GM18508 (cell line): ENCODE measurements around the gene ADAMTS17.

ENCODE experiments used
- ATAC-seq: cut with Tn5 transposase; IDR thresholded peaks from one replicate; pipeline ENCODE4 v1.9.1; 2021; ENCODE audit warnings: moderate number of reproducible peaks; ENCODE audit not compliant: insufficient read depth, unreplicated experiment

Gene ADAMTS17

DNA sequence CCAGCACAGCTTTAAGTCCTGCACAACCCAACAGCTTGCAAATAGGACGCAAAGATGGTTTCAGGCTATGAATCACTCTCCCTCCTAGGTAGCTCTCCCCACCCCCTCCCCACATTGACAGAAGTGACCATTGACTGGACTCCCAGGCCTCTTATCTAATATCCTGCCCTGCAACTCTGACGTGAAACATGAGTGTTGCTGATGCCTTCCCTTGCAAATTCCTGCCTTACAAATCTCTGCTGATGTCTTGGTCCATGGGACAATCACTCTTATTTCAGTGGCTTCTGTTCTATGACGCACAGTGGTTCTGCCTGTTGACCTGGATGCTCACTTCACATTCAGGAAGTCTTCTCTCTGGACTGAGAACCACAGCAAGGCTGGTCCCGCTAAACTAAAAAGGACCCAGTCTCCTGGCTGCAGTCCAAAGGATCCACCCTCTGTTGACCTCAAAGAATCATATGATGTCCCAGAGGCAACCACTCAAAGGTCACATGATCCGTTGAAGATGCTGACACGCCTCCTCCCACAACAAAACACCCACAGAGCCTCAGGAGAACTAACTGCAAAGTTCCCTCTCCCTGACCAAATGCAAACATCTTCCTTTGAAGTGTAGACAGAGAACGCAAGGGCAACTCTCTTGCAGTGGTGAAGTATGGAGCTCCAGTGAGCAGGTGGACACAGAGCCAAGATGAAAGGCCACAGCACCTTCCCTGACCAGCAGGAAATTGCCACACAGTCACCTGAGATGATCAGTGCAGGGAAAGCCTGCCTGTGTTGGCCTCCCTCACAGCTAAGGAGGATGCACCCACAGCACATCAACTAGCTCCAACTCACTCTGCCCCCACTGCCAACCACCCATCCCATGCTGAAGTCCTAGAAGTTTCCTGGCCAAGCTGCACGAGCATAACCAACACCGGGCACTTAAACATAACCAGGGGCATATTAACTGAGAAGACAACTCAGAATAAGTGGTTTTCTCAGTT, 112.3 kb downstream of the ADAMTS17 start:
- no peak for ATAC-seq

DNA sequence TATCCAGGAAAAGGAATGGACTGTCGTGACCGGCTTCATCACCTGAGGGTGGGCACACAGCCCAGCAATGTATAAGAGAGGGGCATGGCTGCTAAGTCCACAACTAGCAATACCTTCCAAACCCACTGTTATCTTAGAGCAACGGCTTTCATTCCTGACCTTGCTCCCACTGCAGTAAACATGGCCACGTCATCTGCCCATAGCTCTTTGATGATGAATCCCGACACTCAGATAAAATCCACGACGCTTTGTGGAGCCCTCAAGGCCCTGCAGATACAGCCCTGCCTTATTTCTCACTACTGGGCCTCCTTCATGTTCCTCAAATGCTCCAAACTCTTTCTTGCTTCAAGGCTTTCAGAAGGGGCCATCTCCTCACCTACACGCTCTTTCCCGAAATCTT, 114.0 kb downstream of the ADAMTS17 start:
- no peak for ATAC-seq

DNA sequence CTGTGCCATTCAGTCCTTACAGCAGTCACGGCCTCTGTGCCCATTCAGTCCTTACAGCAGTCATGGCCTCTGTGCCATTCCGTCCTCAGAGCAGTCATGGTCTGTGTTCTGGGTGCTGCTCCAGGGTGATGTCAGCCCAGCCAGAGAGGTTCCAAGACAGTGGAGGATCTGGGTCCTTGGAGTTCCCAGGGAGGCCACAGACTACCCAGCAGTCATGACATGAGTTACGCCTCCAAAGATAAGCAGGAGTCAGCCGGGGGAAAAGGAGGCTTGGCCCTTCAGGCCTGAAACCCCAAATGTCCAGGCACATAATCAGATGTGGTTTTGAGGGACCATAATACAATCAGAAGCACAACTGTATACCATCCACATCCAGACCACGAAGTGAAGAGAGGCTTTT, 115.7 kb downstream of the ADAMTS17 start:
- ATAC-seq, result no peak

DNA sequence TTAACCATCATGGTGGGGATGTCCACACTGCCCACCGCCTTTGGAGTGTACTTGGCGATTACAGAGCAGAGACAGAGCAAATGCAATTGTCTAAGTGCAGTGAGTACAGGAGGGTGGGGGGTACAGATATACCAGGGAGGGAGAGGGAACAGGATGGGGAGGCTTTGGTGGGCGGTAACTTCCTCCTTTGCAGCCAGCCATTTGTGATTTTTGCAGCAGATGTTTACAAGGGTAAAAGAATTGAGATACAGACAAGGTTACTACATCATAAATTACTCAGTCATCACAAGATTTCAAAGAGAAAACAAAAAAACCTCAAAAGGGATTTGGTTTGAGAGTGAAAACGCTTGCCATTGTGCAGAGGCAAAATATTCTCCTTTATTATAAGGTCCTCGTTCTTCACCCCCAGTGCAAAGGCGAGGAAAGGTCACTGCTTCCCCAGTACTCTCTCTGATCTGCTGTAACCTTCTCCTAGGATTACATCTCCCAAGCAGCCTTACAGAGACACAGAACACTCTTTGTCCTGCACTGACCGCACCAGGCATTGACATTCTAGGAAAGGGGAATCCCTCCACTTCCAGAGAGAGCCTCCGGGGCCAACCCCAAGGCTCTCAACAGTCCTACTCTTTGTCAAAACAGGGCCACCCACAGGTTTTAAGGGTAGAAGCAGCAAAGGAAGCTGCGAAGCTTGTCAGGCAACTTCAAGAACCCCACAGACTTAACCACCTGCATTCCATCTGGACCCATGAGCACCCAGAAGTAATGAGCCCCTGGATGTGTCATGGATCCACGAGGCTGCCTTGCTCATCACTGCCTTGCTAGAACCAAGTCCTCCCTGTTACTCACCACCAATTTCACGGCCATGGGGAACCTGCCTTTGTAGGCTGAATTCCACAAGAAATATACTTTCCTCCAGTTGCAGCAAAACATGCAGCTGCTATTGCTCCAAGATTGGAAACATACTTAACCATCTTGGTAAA, 117.3 kb downstream of the ADAMTS17 start:
- no peak for ATAC-seq

DNA sequence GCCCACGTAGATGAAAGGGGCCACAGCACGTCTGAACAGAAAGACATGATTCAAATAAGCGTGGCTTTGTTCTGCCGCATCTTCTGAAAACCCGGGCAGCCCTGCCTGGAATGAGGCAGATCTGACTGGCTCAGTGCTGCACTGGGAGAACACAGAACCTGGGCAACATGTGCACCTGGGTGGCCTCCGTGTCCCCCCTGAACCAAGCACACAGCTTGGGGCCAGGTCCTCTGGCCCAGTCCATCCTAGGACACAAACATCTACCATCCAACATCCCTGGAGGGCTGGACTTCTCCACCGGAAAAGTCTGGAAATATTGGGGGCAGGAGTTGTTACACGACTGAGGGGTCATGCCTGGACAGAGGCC, 119.4 kb downstream of the ADAMTS17 start:
- ATAC-seq, result no peak

DNA sequence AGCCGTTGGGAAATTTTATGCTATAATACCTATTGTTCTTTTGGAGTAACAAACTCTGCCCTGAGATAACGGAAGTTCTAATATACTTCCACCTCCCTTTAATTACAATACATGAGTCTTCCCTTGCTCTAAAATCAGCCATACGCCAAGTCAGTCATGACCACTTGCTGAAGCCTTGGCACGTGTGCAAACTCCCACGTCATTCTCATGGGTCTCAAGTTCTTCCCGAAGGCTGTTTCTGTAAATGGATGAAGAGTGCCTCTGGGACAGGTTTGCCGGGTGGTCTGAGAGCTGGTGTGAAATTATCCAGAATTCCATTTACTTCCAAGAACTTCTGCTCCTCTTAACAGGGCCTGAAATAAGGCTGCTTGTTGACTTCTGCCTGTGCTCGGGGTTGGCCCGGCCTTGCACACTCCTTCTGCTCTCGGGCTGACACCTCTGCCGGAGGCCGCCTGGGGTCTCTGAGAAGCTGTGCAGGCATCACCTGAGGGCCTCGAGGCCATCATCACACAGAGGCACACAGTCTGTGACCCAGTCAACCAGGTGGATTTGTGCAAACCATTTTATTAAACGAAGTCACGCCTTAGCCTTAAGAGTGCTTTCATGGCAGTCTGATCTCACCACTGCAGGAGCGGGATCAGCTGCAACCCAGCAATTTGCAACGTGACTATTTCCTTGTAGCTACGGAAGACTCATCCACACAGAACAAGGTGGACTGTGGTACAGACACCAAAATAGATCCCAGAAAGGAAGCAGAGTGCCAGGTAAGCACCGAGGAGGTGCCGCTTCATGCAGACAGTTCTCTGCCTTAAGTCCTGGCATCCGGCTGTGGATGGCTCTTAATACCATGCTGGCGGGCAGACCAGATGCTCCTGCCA, 120.1 kb downstream of the ADAMTS17 start:
- ATAC-seq, result no peak

DNA sequence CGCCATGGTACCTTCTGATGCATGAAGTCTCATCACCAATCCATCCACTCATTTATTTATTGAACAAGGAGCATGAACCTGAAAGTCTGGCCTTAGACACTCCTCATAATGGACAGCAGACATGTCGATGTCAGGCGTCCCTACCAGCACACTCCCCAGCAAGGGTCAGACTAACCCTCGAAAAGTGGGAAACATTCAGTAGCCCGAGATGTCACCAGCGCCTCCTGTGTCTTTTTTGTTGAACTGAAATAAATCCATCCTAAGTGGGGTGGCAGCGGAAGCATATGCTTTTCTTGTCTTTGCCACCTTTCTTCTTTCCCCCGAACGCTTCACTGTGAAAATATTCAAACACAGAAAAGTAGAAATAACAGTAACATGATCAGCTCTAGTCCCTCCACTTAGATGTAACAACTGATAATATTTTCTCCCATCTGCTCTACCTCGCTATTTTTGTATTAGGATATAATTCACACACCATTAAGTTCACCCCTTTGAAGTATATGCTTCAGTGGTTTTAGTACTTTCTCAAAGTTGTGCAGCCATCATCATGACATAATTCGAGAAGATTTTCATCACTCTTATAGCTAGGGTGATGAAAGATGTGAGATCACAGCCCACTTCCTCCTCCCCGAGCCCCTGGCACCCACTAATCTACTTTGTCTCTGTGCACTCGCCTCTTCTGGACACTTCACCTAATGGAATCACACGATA, 121.6 kb downstream of the ADAMTS17 start:
- ATAC-seq, result no peak

DNA sequence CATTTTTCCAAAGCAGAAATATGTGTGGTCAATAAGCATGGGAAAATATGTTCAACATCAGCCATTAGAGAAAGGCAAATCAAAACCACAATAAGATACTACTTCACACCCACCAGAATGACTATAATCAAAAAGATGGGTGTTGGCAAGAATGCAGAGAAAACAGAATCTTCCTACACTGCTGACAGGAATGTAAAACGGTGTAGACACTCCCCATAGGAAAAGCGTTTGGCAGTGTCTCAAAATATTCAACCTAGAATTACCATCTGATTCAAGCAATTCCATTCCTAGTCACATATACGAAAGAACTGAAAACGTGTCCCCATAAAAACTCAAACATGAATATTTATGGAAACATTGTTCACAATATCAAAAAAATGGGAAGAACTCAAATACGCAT, 123.3 kb downstream of the ADAMTS17 start:
- no peak for ATAC-seq

DNA sequence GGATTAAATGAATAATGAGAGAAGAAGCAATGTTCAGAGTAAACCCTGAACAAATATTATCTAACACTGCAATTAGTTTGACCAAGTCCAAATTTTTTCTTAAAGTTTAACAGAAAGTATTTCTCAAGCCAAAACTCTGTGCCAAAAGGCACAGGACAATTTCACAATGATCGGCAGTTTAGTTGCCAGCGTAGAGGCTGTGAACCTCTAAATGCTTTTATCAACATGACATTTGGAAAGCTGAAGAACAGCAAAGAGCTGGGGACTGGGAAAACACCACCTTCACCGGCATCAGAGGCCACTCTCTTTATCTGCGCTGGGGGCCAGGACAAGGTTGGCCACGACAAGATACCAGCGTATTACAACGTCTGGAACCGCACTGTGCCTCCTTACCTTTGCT, 125.6 kb downstream of the ADAMTS17 start:
- no peak for ATAC-seq

DNA sequence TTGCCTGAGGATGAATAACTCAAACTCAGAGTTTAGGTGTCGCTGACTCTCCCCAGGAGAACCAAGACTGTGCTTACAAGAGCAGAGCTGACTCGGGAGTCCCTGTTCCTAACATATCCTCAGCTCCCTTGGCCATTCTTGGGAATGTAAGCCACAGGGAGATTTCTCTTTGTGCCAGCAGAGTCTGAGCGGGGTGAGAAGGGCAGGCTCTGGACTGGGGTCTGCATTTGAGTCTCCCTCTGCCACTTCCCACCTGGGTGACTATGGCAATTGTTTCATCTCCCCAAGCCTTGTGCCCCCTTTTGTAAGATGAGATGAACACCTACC, 126.0 kb downstream of the ADAMTS17 start:
- ATAC-seq, result no peak

DNA sequence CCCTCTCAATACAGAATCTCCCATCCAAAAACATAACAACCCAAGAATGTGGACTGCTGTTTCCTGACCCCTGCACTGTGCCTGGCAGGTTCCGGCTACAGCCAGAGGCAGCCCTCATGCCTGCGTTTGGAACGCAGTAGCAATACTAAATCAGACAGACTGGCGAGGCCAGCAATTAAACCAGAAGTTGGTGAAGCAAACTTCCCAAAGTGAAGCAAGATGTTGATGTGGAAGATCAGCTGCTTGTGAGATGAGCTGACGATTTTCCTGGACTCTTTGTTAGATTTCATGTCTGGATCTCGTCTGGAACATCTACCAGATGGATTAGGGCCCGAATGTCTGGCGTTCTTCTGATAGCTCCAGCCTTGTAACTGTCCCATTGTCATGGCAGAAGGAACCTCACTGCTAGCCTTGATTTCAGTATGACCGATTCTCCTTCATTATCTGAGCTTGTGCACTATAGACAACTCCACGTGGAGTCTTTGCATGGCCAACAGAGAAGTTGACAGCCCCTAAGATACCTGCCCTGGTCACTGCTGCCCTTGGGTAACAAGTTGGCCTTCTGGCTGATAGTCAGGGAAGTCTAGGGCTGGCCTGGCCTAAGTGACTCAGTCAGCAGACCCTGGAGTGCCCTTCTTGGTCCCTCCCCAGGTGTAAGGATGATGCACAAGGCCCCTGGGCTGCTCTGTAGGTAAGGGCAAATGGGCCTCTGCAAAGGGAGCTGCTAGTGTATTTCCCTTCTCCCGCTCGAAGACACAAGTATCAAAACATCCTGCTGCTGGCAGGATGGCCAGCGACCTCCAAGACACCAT, 126.5 kb downstream of the ADAMTS17 start:
- ATAC-seq, result no peak

DNA sequence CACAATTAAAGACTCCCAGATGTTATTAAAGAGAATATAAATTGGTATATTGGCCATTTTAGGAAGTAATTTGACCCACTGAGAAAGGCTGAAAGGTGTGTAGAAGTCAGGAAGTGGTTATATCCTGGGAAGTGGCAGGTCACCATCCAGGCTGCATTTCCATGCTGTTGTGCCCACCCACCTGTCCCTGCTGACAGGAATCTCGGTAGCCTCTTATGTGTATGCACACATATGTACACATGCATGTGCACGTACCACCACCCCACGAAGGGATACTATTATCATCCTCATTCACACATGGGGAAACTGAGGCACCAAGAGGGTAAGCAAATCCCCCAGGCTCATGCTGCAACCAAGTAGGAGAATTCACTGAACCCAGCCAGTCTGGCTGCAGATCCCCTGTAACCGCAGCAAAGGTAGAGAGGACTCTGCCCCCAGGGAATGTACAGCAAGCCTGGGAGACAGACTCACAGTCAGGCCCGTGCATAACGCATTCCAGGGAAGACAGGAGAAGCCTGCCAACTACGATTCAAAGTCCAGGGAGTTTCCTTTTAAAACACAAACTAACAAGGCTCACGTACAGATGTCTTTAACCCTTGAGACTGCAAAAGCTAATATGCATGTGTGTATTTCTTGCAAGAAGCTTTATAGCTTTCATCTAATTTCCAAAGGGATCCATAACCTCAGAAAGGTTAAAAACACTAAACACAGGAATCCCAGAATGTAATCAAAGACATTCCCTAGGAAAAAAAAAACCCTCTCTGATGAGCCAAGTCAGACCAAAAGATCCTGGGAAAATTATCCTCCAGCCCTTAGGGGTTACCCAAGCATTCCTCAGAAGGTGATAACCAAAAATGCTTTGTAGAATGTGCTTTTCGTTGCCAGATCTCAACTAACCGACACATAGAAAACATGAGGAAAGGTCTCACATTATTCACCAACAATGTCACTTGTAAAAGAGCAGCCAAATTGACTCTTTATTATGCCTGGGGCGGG, 129.6 kb downstream of the ADAMTS17 start:
- ATAC-seq, result no peak

DNA sequence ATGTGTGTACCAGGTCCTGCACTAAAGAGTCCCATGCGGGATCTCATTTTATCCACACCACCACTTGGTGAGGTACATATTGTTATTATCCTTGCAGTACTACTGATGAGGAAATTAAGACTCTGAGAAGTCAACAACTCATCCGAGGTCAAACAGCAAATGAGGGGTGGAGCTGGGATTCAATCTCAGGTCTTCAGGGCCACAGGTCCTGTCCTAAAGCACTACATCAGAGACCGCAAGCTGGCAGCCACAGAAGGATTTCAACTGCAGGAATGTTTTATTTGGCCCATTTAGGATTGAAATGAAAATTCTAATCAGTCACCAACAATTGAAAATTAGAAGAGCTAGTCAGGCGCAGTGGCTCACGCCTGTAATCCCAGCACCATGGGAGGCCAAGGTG, 131.4 kb downstream of the ADAMTS17 start:
- no peak for ATAC-seq

DNA sequence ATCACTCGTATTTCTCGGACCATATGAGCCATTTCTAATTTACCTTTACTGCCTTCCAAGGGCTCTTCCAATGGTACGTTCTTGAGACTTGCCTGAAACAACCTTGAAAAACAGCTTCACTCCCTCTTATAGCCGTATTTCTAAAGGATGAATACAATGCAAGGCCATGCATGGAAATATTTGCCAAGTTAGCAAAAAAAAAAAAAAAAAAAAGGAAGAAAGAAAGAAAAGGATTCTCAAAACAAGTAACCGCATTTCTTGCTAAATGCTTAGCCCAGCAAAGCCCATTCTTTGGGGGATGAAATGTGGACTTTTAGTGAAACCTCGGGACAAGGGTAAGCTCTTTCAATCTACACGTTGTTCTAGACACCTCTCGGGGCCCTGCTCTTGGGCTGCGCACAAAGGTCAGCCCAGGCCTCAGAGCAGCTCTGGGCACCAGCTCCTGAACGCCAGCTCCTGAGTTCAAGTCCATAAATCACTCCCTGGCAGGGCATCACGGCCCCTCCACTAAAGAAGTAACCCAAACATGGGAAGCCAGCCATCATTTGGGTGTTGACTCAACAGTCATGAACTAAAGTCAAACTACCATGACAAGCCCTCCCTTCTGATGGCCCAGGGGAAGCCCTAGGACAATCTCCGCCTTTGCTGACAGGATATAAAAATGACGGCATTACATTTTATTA, 132.7 kb downstream of the ADAMTS17 start:
- ATAC-seq, result no peak

DNA sequence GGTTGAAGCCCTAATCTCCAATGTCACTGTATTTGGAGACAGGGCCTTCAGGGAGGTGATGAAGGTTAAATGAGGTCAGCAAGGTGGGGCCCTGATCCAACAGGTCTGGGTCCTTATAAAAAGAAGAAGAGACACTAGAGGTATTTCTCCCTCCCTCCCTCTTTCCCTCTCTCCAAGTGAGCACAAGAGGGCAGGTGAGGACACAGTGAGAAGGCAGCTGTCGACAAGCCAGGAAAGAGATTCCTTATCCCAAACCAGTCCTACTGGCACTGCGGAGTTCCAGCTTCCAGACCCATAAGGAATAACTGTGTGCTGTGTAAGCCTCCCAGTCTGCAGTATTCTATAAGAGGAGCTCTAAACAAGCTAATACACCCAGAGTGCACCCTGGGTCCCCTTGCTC, 134.7 kb downstream of the ADAMTS17 start:
- ATAC-seq, result no peak

DNA sequence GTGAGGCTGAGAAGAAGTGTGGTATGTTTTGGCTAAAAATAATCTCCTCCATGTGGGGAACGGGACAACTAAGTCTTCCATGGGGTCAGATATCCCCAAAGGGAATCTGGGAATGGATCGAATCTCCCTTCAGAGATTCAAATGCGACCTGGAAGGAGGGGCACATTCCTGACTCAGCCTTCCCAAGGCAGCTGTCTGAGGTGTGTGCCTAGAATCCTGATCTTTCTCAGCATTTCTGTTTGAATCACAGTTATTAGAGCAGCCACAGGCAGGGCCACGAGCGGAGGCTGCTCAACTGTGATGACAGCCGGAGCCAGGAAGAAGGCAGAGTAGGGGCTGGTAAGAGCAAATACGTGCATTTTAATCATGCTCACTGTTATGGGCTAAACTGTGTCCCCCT, 135.1 kb downstream of the ADAMTS17 start:
- ATAC-seq, result no peak
